Mesendoderm (in vitro differentiated cells): Measurements from ENCODE around the gene WEE1.
"Not testable (repeated sequence)": the region's sequence is repeated elsewhere in the genome, so short reads cannot be mapped to it uniquely, and the experiment has no call there.

ENCODE experiments used
- DNase-seq: peaks from one replicate; pipeline ENCODE4 v3.0.0; 2013
- H2AK5ac ChIP-seq: 2 replicates; pipeline ENCODE4 v1.6.1; 2013; ENCODE audit warnings: low read length, inconsistent platforms
- H2BK120ac ChIP-seq: 2 replicates; pipeline ENCODE4 v1.6.1; 2013; ENCODE audit warnings: low read depth, mild to moderate bottlenecking, low read length, moderate library complexity, mixed read lengths
- H2BK15ac ChIP-seq: replicated peaks from 2 replicates; pipeline ENCODE4 v1.6.1; 2013; ENCODE audit warnings: low read depth, mild to moderate bottlenecking, moderate library complexity
- H2BK5ac ChIP-seq: 2 replicates; pipeline ENCODE4 v1.6.1; 2013; ENCODE audit warnings: low read length, inconsistent platforms
- H3K18ac ChIP-seq: 2 replicates; pipeline ENCODE4 v1.6.1; 2013; ENCODE audit warnings: mild to moderate bottlenecking, low read length, mixed read lengths
- H3K23ac ChIP-seq: one replicate; pipeline ENCODE4 v1.6.1; 2013; ENCODE audit warnings: low read length
- H3K27ac ChIP-seq: 2 replicates; pipeline ENCODE4 v1.5.1; 2013; ENCODE audit warnings: low read depth, mild to moderate bottlenecking, inconsistent platforms, low read length, moderate library complexity
- H3K27me3 ChIP-seq: 2 replicates; pipeline ENCODE4 v1.6.1; 2013; ENCODE audit warnings: low read length, control low read depth, mild to moderate bottlenecking, inconsistent platforms; ENCODE audit not compliant: insufficient read depth, poor library complexity
- H3K36me3 ChIP-seq: 2 replicates; pipeline ENCODE4 v1.6.1; 2013; ENCODE audit warnings: low read length, inconsistent platforms; ENCODE audit not compliant: control insufficient read depth, insufficient read depth
- H3K4ac ChIP-seq: one replicate; pipeline ENCODE4 v1.6.1; 2013; ENCODE audit warnings: low read depth, mild to moderate bottlenecking, low read length, moderate library complexity
- H3K4me1 ChIP-seq: 2 replicates; pipeline ENCODE4 v1.6.1; 2013; ENCODE audit warnings: low read depth, low read length, inconsistent platforms; ENCODE audit not compliant: control insufficient read depth
- H3K4me2 ChIP-seq: 2 replicates; pipeline ENCODE4 v1.6.1; 2013; ENCODE audit warnings: low read length
- H3K4me3 ChIP-seq: 2 replicates; pipeline ENCODE4 v1.5.1; 2013; ENCODE audit warnings: mild to moderate bottlenecking, low read length
- H3K56ac ChIP-seq: one replicate; pipeline ENCODE4 v1.6.1; 2013; ENCODE audit warnings: low read length
- H3K79me1 ChIP-seq: 2 replicates; pipeline ENCODE4 v1.6.1; 2013; ENCODE audit warnings: low read length, inconsistent platforms
- H3K79me2 ChIP-seq: 2 replicates; pipeline ENCODE4 v1.6.1; 2013; ENCODE audit warnings: mild to moderate bottlenecking, low read length; ENCODE audit not compliant: control insufficient read depth, insufficient read depth
- H3K9ac ChIP-seq: 2 replicates; pipeline ENCODE4 v1.6.1; 2013; ENCODE audit warnings: low read length, inconsistent platforms
- H4K5ac ChIP-seq: one replicate; pipeline ENCODE4 v1.6.1; 2013; ENCODE audit warnings: low read length
- H4K8ac ChIP-seq: one replicate; pipeline ENCODE4 v1.6.1; 2013; ENCODE audit warnings: low read depth, mild to moderate bottlenecking, control low read depth, low read length, moderate library complexity
- WGBS: extraction: QIAGEN DNeasy Blood & Tissue Kit; methylation state at CpG from one replicate; pipeline ENCODE4 v1.1.7; 2013; ENCODE audit warnings: low lambda C conversion rate, missing lambda C conversion rate; ENCODE audit not compliant: insufficient coverage; ENCODE audit errors: extremely low coverage; 5-methylcytosine and 5-hydroxymethylcytosine counted together

WEE1 gene

DNA sequence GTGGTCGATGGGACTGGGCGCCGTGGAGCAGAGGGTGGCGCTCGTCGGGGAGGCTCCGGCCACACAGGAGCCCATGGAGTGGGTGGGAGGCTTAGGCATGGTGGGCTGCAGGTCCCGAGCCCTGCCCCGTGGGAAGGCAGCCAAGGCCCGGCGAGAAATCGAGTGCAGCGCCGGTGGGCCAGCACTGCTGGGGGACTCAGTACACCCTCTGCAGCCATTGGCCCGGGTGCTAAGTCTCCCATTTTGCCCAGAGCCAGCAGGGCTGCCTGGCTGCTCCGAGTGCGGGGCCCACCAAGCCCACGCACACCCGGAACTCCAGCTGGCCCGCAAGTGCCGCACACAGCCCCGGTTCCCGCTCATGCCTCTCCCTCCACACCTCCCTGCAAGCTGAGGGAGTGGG, 49.6 kb downstream of the WEE1 start:
- not testable (repeated sequence) for H2AK5ac ChIP-seq, H3K56ac ChIP-seq, H2BK15ac ChIP-seq, H4K5ac ChIP-seq, H3K27me3 ChIP-seq, H2BK120ac ChIP-seq, H3K4me2 ChIP-seq, H3K4me1 ChIP-seq, H3K79me1 ChIP-seq, H3K4me3 ChIP-seq, H2BK5ac ChIP-seq, H3K4ac ChIP-seq, H3K36me3 ChIP-seq, H3K79me2 ChIP-seq, H3K18ac ChIP-seq, H3K27ac ChIP-seq, H3K23ac ChIP-seq, H4K8ac ChIP-seq, DNase-seq, H3K9ac ChIP-seq
- WGBS, result no CpG with 5 or more reads among the region's 23 CpGs

DNA sequence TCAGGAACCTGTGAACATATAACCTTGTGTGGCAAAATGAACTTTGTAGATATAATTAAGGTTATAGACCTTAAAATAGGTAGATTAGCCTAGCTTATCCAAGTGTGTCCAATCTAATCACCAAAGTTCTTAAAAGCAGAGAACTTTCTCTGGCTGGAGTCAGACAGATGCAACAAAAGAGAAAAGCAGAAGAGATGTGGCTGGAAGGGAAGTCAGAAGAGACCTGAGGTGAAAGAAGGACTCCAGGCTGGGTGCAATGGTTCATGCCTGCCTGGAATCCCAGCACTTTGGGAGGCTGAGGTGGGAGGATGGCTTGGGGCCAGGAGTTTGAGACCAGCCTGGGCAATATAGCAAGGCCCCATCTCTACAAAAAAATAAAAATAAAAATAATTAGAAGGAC, 51.0 kb downstream of the WEE1 start:
- no peak overlapping the region for H2AK5ac ChIP-seq
- no peaks in the 10 kb centered on the region for H3K79me1 ChIP-seq
- H3K27me3 ChIP-seq, result no peaks in the 10 kb centered on the region
- peak overlapping the region; percentile 60 for H2BK15ac ChIP-seq
- no peak overlapping the region for H2BK120ac ChIP-seq
- H3K79me2 ChIP-seq, result no peaks in the 10 kb centered on the region
- no peak overlapping the region for H3K18ac ChIP-seq
- H4K8ac ChIP-seq, result no peak overlapping the region
- no peak overlapping the region for H3K9ac ChIP-seq
- H2BK5ac ChIP-seq, result no peak overlapping the region
- no peak overlapping the region for H4K5ac ChIP-seq
- no peak overlapping the region for H3K23ac ChIP-seq
- H3K36me3 ChIP-seq, result no peaks in the 10 kb centered on the region
- H3K56ac ChIP-seq, result no peak overlapping the region
- H3K27ac ChIP-seq, result no peak overlapping the region
- no peak overlapping the region for H3K4me3 ChIP-seq
- H3K4me1 ChIP-seq, result peaks cover 5% of the 10 kb centered on the region
- H3K4me2 ChIP-seq, result no peak overlapping the region
- no peak for DNase-seq
- no peak overlapping the region for H3K4ac ChIP-seq

DNA sequence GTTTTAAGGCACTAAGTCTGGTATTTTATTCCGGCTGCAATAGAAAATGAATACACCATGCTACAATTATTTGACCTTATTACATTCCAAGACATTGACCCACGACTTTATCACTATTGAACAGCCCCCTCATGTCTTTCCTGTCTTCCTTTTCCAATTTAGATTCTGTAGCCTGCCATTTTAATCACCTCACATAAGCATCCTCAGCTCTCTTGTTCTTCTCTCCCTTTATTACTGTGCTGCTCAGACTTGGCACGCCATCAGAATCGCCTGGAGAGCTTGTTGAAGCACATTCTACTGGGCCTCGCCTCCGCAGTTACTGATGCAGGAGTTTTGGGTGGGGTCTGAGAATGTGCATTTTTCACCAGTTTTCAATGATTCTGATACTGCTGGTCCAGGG, 51.7 kb downstream of the WEE1 start:
- H2AK5ac ChIP-seq, result no peak overlapping the region
- H3K36me3 ChIP-seq, result no peaks in the 10 kb centered on the region
- H2BK5ac ChIP-seq, result no peak overlapping the region
- no peak overlapping the region for H4K5ac ChIP-seq
- no peak overlapping the region for H3K27ac ChIP-seq
- no peak overlapping the region for H3K4me2 ChIP-seq
- H3K4ac ChIP-seq, result no peak overlapping the region
- DNase-seq, result no peak
- no peak overlapping the region for H4K8ac ChIP-seq
- H3K18ac ChIP-seq, result no peak overlapping the region
- H3K27me3 ChIP-seq, result no peaks in the 10 kb centered on the region
- WGBS, result no CpG with 5 or more reads among the region's 6 CpGs
- peaks cover 5% of the 10 kb centered on the region for H3K4me1 ChIP-seq
- H3K9ac ChIP-seq, result no peak overlapping the region
- H2BK15ac ChIP-seq, result no peak overlapping the region
- no peaks in the 10 kb centered on the region for H3K79me1 ChIP-seq
- H3K79me2 ChIP-seq, result no peaks in the 10 kb centered on the region
- H3K56ac ChIP-seq, result no peak overlapping the region
- H3K4me3 ChIP-seq, result no peak overlapping the region
- no peak overlapping the region for H3K23ac ChIP-seq
- H2BK120ac ChIP-seq, result no peak overlapping the region

DNA sequence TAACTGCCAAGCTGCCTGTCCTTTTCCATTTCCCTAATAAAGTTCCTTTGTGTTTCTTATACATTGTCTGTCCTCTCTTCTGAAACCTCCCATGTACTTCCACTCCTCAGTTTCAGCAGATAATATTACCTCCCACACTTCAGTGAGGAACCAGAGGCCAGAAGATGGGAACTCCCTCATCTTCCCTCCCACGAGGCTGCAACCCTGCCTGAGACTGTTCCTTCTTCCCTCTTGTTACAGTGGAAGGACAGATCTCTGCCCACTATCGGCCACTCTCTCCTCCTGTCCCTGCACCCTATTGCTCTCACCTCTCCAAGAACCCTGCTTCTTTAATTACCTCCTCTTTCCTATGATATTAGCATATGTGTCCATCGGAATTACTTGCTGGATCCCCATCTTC, 52.3 kb downstream of the WEE1 start:
- Histone ChIP-seq H4K5ac (no peak overlapping the region), H3K27ac (no peak overlapping the region), H4K8ac (no peak overlapping the region), H2AK5ac (no peak overlapping the region), H3K36me3 (no peaks in the 10 kb centered on the region), H3K79me2 (no peaks in the 10 kb centered on the region), H3K56ac (no peak overlapping the region), H3K9ac (no peak overlapping the region), H3K27me3 (no peaks in the 10 kb centered on the region), H3K79me1 (no peaks in the 10 kb centered on the region), H3K4me2 (no peak overlapping the region), H2BK5ac (no peak overlapping the region), H3K18ac (peak overlapping the region; percentile 73), H3K4me1 (peaks cover 5% of the 10 kb centered on the region), H2BK15ac (no peak overlapping the region), H3K4me3 (no peak overlapping the region), H2BK120ac (no peak overlapping the region), H3K23ac (no peak overlapping the region), H3K4ac (no peak overlapping the region)
- no CpG with 5 or more reads among the region's 3 CpGs for WGBS
- no peak for DNase-seq

DNA sequence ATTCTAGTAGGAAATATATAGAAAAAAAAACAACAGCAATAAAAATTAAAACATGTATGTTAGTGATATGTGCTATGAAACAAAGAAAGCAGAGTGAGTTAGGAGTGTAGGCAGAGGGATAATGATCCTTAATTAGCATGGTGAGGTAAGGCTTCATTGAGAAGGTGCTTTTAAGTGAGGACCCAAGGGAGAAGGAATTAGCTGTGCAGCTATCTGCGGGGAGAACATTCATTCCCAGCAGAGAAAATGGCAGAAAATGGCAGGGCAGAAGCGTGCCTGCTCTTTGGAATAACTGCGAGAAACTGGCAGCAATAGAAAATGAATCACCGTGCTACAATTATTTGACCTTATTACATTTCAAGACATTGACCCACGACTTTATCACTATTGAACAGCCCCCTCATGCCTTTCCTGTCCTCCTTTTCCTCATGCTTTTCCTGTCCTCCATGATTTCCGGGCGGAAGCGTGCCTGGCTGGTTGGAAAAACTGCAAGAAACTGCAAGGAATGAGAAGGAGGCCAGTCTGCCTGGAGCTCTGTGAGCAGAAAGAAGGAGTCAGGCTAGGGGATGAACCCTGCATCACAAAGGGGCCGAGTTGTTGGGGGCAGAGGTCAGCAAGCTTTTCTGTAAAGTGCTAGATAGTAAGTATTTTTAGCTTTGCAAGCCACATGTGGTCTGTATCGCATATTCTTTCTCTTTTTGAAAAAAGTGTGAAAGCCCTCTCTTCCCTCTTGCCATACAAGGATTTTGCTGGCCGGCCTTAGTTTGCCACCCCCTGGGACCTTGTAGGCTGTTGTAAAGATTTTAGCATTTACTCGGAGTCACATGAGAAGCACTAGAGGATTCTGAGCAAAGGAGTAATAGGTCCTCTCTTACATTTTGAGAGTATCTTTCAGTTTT, 53.3 kb downstream of the WEE1 start:
- H3K18ac ChIP-seq, result peak overlapping the region; percentile 93
- no peak overlapping the region for H4K8ac ChIP-seq
- H2BK120ac ChIP-seq, result peak overlapping the region; percentile 35
- no peak overlapping the region for H4K5ac ChIP-seq
- H3K36me3 ChIP-seq, result no peaks in the 10 kb centered on the region
- WGBS, result no CpG with 5 or more reads among the region's 12 CpGs
- H2AK5ac ChIP-seq, result no peak overlapping the region
- peak overlapping the region; percentile 59 for H3K4ac ChIP-seq
- H3K4me3 ChIP-seq, result no peak overlapping the region
- H3K27me3 ChIP-seq, result no peaks in the 10 kb centered on the region
- H3K4me2 ChIP-seq, result no peak overlapping the region
- H3K23ac ChIP-seq, result no peak overlapping the region
- no peak overlapping the region for H2BK15ac ChIP-seq
- H3K9ac ChIP-seq, result peak overlapping the region; percentile 6
- DNase-seq, result peak; percentile 80
- peaks cover 5% of the 10 kb centered on the region for H3K4me1 ChIP-seq
- H3K79me1 ChIP-seq, result no peaks in the 10 kb centered on the region
- H3K56ac ChIP-seq, result peak overlapping the region; percentile 68
- H3K79me2 ChIP-seq, result no peaks in the 10 kb centered on the region
- peak overlapping the region; percentile 84 for H3K27ac ChIP-seq
- H2BK5ac ChIP-seq, result peak overlapping the region; percentile 27

DNA sequence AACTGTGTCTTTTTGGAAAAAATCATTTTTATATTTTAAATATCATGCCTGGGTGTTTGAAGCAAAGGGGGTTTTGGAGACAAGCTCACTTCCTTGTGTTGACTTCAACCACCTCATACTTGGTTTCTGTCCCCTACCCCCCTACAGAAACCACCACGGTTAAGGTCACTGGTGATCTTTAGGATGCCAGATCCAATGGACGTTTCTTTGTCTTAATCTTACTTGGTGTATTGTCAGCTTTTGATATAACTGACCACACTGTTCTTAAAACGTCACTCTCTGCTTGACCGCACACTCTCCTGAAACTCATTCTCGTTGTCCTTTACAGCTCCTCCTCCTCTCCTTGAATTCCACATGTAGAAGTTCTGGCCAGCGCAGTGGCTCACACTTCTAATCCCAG, 55.6 kb downstream of the WEE1 start:
- DNase-seq, result no peak
- H4K8ac ChIP-seq, result no peak overlapping the region
- no peak overlapping the region for H3K18ac ChIP-seq
- H3K79me1 ChIP-seq, result no peaks in the 10 kb centered on the region
- H2BK15ac ChIP-seq, result no peak overlapping the region
- no peaks in the 10 kb centered on the region for H3K79me2 ChIP-seq
- H3K4me2 ChIP-seq, result no peak overlapping the region
- H2BK120ac ChIP-seq, result no peak overlapping the region
- H3K56ac ChIP-seq, result no peak overlapping the region
- no CpG with 5 or more reads among the region's 6 CpGs for WGBS
- H3K23ac ChIP-seq, result no peak overlapping the region
- no peak overlapping the region for H3K4me3 ChIP-seq
- H2AK5ac ChIP-seq, result no peak overlapping the region
- H3K4ac ChIP-seq, result no peak overlapping the region
- no peak overlapping the region for H4K5ac ChIP-seq
- no peaks in the 10 kb centered on the region for H3K36me3 ChIP-seq
- no peak overlapping the region for H3K27ac ChIP-seq
- peaks cover 5% of the 10 kb centered on the region for H3K4me1 ChIP-seq
- H2BK5ac ChIP-seq, result no peak overlapping the region
- no peaks in the 10 kb centered on the region for H3K27me3 ChIP-seq
- no peak overlapping the region for H3K9ac ChIP-seq
